IMR-90 (cell line): Measurements from ENCODE around the gene CRBN. TPM values are rescaled to one million over a fixed set of nuclear protein-coding genes. Genes with fewer than 3 reads are reported as not detected.

Experiments
- ATAC-seq: fragments of 200-7000 bp; cut with Tn5 transposase; 2 replicates; pipeline ENCODE4 v1.9.1; 2020; ENCODE audit warnings: low read depth, mild to moderate bottlenecking, moderate library complexity
- BruUV-seq: library from RNA; stranded (reverse); fragments of 400-500 nt; replicated peaks from 2 replicates; lab custom pipeline; 2021; lab: Mats Ljungman, UMichigan
- CTCF ChIA-PET: fragments of 300-600 bp; formaldehyde crosslinking; extraction: SDS; loops from one replicate; lab custom pipeline; 2021; ENCODE audit warnings: antibody characterized with exemption; lab: Yijun Ruan, JAX
- POLR2A ChIA-PET: fragments of 300-600 bp; sonication (Branson Sonifier 250); formaldehyde crosslinking; loops from one replicate; lab custom pipeline; 2022; ENCODE audit warnings: antibody characterized with exemption; ENCODE audit not compliant: unreplicated experiment; lab: Charles Lee
- DNase-seq: peaks from one replicate; pipeline ENCODE4 v3.0.0; 2013
- H2AFZ ChIP-seq: replicated peaks from 2 replicates; pipeline ENCODE3; 2013; ENCODE audit warnings: low read length, mild to moderate bottlenecking; ENCODE audit not compliant: poor library complexity
- H2AK5ac ChIP-seq: 2 replicates; pipeline ENCODE4 v1.6.1; 2013; ENCODE audit warnings: low read depth, low read length, inconsistent platforms
- H2AK9ac ChIP-seq: replicated peaks from 2 replicates; pipeline ENCODE3; 2013; ENCODE audit warnings: mild to moderate bottlenecking, low read depth, low read length, moderate library complexity; ENCODE audit not compliant: poor library complexity
- H2BK120ac ChIP-seq: 2 replicates; pipeline ENCODE4 v1.6.1; 2013; ENCODE audit warnings: low read depth, low read length, inconsistent platforms
- H2BK15ac ChIP-seq: 3 replicates; pipeline ENCODE4 v1.6.1; 2013; ENCODE audit warnings: low read depth, low read length, inconsistent platforms
- H2BK20ac ChIP-seq: 2 replicates; pipeline ENCODE4 v1.6.1; 2013; ENCODE audit warnings: low read depth, mild to moderate bottlenecking, inconsistent platforms, low read length, moderate library complexity
- H2BK5ac ChIP-seq: 2 replicates; pipeline ENCODE4 v1.6.1; 2013; ENCODE audit warnings: mild to moderate bottlenecking, low read depth, low read length, inconsistent platforms; ENCODE audit not compliant: poor library complexity, severe bottlenecking
- H3K14ac ChIP-seq: replicated peaks from 2 replicates; pipeline ENCODE4 v1.6.1; 2013; ENCODE audit warnings: low read depth, low read length, inconsistent platforms
- H3K18ac ChIP-seq: 2 replicates; pipeline ENCODE4 v1.6.1; 2013; ENCODE audit warnings: low read depth, low read length, control low read depth
- H3K23ac ChIP-seq: 2 replicates; pipeline ENCODE4 v1.6.1; 2013; ENCODE audit warnings: low read depth, low read length, inconsistent platforms
- H3K27ac ChIP-seq: 2 replicates; pipeline ENCODE4 v1.5.1; 2013; ENCODE audit warnings: mild to moderate bottlenecking, control low read depth, low read length; ENCODE audit not compliant: insufficient read depth
- H3K27me3 ChIP-seq: 2 replicates; pipeline ENCODE4 v1.6.1; 2013; ENCODE audit warnings: low read length; ENCODE audit not compliant: control insufficient read depth, insufficient read depth
- H3K36me3 ChIP-seq: 2 replicates; pipeline ENCODE4 v1.6.1; 2013; ENCODE audit warnings: low read length, mixed read lengths; ENCODE audit not compliant: control insufficient read depth, insufficient read depth
- H3K4ac ChIP-seq: 2 replicates; pipeline ENCODE4 v1.6.1; 2013; ENCODE audit warnings: low read depth, low read length, inconsistent platforms
- H3K4me1 ChIP-seq: 2 replicates; pipeline ENCODE4 v1.6.1; 2013; ENCODE audit warnings: low read length, mixed read lengths; ENCODE audit not compliant: control insufficient read depth, insufficient read depth
- H3K4me2 ChIP-seq: 2 replicates; pipeline ENCODE4 v1.6.1; 2013; ENCODE audit warnings: low read depth, mild to moderate bottlenecking, control low read depth, low read length, moderate library complexity
- H3K4me3 ChIP-seq: 2 replicates; pipeline ENCODE4 v1.5.1; 2013; ENCODE audit warnings: low read depth, mild to moderate bottlenecking, control low read depth, low read length, moderate library complexity; ENCODE audit not compliant: insufficient read depth
- H3K56ac ChIP-seq: 2 replicates; pipeline ENCODE4 v1.6.1; 2013; ENCODE audit warnings: low read length, inconsistent platforms; ENCODE audit not compliant: insufficient read depth; ENCODE audit errors: extremely low read depth
- H3K79me1 ChIP-seq, 2 experiments: 2 replicates each; pipeline ENCODE4 v1.6.1; 2013; ENCODE audit warnings: low read length in 2 of 2, inconsistent platforms in 1 of 2, low read depth in 1 of 2
- H3K9ac ChIP-seq: 2 replicates; pipeline ENCODE4 v1.6.1; 2013; ENCODE audit warnings: low read depth, low read length, control low read depth
- H3K9me1 ChIP-seq: 2 replicates; pipeline ENCODE4 v1.6.1; 2013; ENCODE audit warnings: low read length, inconsistent platforms; ENCODE audit not compliant: insufficient read depth
- H3K9me3 ChIP-seq: 2 replicates; pipeline ENCODE4 v1.6.1; 2013; ENCODE audit warnings: low read length; ENCODE audit not compliant: control insufficient read depth, insufficient read depth
- H4K20me1 ChIP-seq: 2 replicates; pipeline ENCODE4 v1.6.1; 2013; ENCODE audit warnings: low read length, inconsistent platforms; ENCODE audit not compliant: insufficient read depth
- H4K5ac ChIP-seq: 2 replicates; pipeline ENCODE4 v1.6.1; 2013; ENCODE audit warnings: mild to moderate bottlenecking, low read depth, low read length, control low read depth
- H4K8ac ChIP-seq, 2 experiments: 2 replicates each; pipeline ENCODE4 v1.6.1; 2013; ENCODE audit warnings: low read depth in 2 of 2, low read length in 2 of 2, control low read depth in 1 of 2, inconsistent platforms in 1 of 2
- H4K91ac ChIP-seq: 2 replicates; pipeline ENCODE4 v1.6.1; 2013; ENCODE audit warnings: low read depth, low read length, inconsistent platforms; ENCODE audit not compliant: insufficient read depth
- BHLHE40 ChIP-seq: fragments of 150-350 bp; IDR thresholded peaks from 2 replicates; pipeline ENCODE4 v1.6.1; 2016; ENCODE audit warnings: mild to moderate bottlenecking, low read depth, low read length
- MAFK ChIP-seq: IDR thresholded peaks from 2 replicates; pipeline ENCODE4 v1.6.1; 2012; ENCODE audit warnings: low read depth, low read length, improper control_type of control experiment
- MAZ ChIP-seq: IDR thresholded peaks from 2 replicates; pipeline ENCODE4 v1.6.1; 2012; ENCODE audit warnings: low read depth, mild to moderate bottlenecking, low read length, improper control_type of control experiment, moderate library complexity, borderline replicate concordance
- MXI1 ChIP-seq: IDR thresholded peaks from 2 replicates; pipeline ENCODE4 v1.6.1; 2012; ENCODE audit warnings: low read depth, mild to moderate bottlenecking, low read length, moderate library complexity, borderline replicate concordance
- NFE2L2 ChIP-seq: fragments of 150-350 bp; IDR thresholded peaks from 2 replicates; pipeline ENCODE4 v1.6.1; 2016; ENCODE audit warnings: low read depth, mild to moderate bottlenecking, low read length
- POLR2A ChIP-seq: IDR thresholded peaks from 2 replicates; pipeline ENCODE4 v1.6.1; 2012; ENCODE audit warnings: mild to moderate bottlenecking, low read depth, low read length
- SMC3 ChIP-seq: fragments of 150-350 bp; IDR thresholded peaks from 2 replicates; pipeline ENCODE4 v1.6.1; 2016; ENCODE audit warnings: low read depth, mild to moderate bottlenecking, antibody characterized with exemption, low read length, moderate library complexity
- WGBS, 2 experiments: methylation state at CpG; one replicate each; pipeline versions ENCODE4 v1.1.5 to v1.1.7; 2013; ENCODE audit warnings: missing lambda C conversion rate in 2 of 2; ENCODE audit not compliant: insufficient read length in 1 of 2; ENCODE audit errors: extremely low coverage in 2 of 2; 5-methylcytosine and 5-hydroxymethylcytosine counted together
- dilution Hi-C: fragments of 300-500 bp; cut with HindIII; formaldehyde crosslinking; loops from one replicate; pipeline ENCODE4 v1.14.3; 2018; ENCODE audit warnings: low sequenced_read_pairs; ENCODE audit not compliant: unreplicated experiment
- in situ Hi-C: fragments of 300-500 bp; cut with MboI; formaldehyde crosslinking; loops from 3 replicates; pipeline ENCODE4 v1.14.3; 2019; ENCODE audit warnings: low sequenced_read_pairs, inconsistent platforms, mixed read lengths
- intact Hi-C: fragments of 100-400 bp; cut with micrococcal nuclease; formaldehyde crosslinking; loops from 2 replicates; pipeline ENCODE4 v1.10.0; 2022
- polyA plus RNA-seq, 3 experiments: library from polyadenylated mRNA; depleted of rRNA; stranded (reverse); fragments of >200 nt; gene quantifications; 2 replicates each; pipeline ENCODE4 v1.2.3, GENCODE V29; 2012; ENCODE audit warnings: low replicate concordance in 1 of 3
- total RNA-seq: library from RNA; depleted of rRNA; stranded (reverse); fragments of >200 nt; gene quantifications from 2 replicates; pipeline ENCODE4 v1.2.3, GENCODE V29; 2012

The CRBN gene
- total and polyA plus RNA-seq, 2 of the 4 experiments (the other 2 are of a cell fraction), result 21.8 to 33.9 TPM

- Histone ChIP-seq H2AK9ac (no peak overlapping the region), H2BK5ac (no peak overlapping the region), H3K14ac (no peak overlapping the region), H4K20me1 (no peaks in the 10 kb centered on the region), H4K5ac (no peak overlapping the region), H2BK15ac (no peak overlapping the region), H3K4ac (no peak overlapping the region), H3K9ac (no peak overlapping the region), H3K56ac (no peak overlapping the region), H3K23ac (no peak overlapping the region), H3K27me3 (no peaks in the 10 kb centered on the region), H2AFZ (no peak overlapping the region), H3K9me3 (no peaks in the 10 kb centered on the region), H4K91ac (no peak overlapping the region), H3K4me1 (no peaks in the 10 kb centered on the region), H2BK120ac (no peak overlapping the region), H3K18ac (no peak overlapping the region), H3K27ac (no peak overlapping the region), H3K36me3 (no peaks in the 10 kb centered on the region), H3K4me3 (no peak overlapping the region), H3K79me1 (no peaks in the 10 kb centered on the region), H3K4me2 (no peak overlapping the region), H2AK5ac (no peak overlapping the region), H4K8ac (no peak overlapping the region), H3K9me1 (no peaks in the 10 kb centered on the region), H2BK20ac (no peak overlapping the region)
- CTCF ChIA-PET, result interaction anchor here (1.1 kb wide), 1 partner anchor 16 kb away, joined by 3 read pairs; no protein-coding TSS in a partner anchor
- BruUV-seq, result no TSS peak
- TF ChIP-seq MXI1, result no peak
- TF ChIP-seq POLR2A, result no peak
- no peak for TF ChIP-seq MAFK
- TF ChIP-seq SMC3, result no peak
- no peak for TF ChIP-seq BHLHE40
- TF ChIP-seq NFE2L2, result no peak
- no peak for TF ChIP-seq MAZ
- DNase-seq (no peak), ATAC-seq (no peak)
- no CpG with 5 or more reads among the region's 2 CpGs for WGBS, 2 experiments
- in situ Hi-C loops, result no loop called here
- POLR2A ChIA-PET, result no interaction called here
- intact Hi-C loops, result no loop called here
- dilution Hi-C loops, result no loop called here
These were observed 12.8 kb upstream of the CRBN start for GRCh38 chr3:3192286-3192675.
